ENCODE measurements around the gene CR1.
"Not testable (repeated sequence)": the region's sequence is repeated elsewhere in the genome, so short reads cannot be mapped to it uniquely, and the experiment has no call there.

The CR1 gene

DNA sequence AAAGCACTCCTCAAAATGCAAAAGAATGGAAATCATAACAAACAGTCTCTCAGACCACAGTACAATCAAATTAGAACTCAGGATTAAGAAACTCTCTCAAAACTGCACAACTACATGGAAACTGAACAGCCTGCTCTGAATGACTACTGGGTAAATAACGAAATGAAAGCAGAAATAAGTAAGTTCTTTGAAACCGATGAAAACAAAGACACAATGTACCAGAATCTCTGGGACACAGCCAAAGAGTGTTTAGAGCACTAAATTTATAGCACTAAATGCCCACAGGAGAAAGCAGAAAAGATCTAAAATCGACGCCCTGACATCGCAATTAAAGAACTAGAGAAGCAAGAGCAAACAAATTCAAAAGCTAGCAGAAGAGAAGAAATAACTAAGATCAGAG is 95.2 kb downstream of the CR1 start:
- DNase-seq: not testable (repeated sequence)

DNA sequence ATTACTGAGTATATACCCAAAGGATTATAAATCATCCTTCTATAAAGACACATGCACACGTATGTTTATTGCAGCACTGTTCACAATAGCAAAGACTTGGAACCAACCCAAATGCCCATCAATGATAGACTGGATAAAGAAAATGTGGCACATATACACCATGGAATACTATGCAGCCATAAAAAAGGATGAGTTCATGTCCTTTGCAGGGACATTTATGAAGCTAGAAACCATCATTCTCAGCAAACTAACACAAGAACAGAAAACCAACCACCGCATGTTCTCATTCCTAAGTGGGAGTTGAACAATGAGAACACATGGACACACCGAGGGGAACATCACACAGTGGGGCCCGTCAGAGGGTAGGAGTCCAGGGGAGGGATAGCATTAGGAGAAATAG is 98.1 kb downstream of the CR1 start:
- DNase-seq: not testable (repeated sequence)

DNA sequence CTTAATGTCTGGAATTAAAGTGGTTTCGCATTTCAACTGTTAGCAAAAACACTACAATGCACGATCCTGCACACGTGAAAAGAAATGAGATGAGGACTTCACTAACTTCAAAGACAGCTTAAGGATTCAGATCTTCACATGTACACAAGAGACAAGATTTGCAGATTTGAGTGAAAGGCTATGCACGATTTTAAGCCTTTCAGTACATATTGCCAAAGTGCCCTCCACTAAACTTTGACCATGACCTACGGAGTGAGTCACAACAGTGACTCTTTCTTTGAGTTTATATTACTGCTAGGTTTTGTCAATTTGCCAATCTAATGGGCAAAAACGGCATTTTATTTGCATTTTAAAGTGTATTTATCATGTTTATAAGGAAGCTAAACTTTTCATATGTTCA is 107.8 kb downstream of the CR1 start:
- no peak for DNase-seq

DNA sequence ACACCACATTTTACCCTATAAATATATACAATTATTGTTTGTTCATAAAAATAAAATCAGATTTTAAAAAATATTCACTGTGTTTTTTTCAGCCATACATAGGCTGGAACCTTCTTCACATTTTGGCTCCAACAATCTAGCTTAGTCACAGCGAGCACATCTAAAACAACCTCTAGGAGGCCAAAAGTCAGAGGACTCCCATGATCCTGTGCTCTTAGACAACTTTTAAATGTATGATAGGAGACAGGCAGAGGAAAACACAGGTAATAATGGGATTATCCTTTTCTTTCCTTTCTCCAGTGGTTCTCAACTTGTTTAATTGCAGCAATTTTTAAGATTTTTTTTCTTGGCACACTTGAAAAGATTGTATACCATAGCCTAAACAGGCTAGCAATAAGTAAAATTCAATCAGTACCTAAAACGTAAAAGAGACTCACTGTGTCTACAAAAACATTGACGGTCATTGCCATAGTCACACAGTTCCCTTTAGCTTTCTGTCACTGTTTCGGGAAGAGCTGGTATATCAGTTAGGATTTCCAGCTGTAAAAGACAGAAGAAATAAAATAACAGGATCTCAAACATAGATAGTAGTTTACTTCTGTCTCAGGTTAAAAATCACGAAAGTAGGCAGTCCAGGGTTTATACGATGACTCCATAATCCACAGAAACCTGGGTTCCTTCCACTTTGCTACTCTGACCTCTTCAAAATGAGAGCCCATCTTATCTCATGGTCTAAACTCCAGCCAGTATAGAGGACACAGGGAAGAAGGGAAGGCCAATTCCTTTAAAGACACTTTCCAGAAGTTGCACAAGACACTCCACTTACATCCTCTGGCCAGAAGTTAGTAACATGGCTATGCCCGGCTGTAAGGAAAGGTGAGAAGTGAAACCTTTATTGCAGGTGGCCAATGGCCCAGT is 109.7 kb downstream of the CR1 start:
- no peak for DNase-seq

DNA sequence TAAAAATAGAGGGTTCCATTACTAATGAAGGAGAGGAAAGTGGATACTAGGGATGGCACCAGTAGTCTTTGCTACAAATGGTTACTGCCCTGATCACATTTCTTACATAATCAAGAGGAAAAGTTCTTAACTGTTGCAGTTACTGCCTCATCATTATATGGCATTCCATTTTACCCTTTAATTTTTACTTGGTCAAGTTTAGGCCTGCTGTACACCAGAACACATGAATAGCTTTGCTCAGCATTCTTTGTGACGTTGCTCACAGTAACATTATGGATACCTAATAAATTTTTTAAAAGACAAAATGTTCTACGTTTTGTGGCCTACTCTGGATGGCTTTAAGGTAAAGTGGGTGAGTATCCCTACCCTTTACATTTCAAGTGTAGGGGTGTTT is 110.4 kb downstream of the CR1 start:
- no peak for DNase-seq

DNA sequence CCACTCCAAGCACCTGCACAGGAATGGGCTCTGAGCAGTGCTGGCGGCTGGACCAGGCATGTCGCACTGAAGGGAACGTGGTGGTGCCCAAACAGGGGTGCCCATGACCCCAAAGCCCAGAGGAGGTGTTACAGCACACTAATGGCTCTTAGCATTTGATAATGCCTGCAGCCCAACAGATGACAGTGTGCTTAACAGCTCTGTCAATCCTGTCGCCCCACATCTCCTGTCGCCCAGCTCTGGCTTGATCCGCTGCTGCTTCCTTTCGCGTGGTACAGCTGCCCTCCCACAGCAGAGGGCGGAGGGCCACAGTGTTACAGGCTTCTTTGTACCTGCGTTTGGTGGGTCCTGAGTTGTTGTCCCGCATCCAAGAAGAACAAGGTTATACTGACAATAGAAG is 116.8 kb downstream of the CR1 start:
- DNase-seq: no peak

DNA sequence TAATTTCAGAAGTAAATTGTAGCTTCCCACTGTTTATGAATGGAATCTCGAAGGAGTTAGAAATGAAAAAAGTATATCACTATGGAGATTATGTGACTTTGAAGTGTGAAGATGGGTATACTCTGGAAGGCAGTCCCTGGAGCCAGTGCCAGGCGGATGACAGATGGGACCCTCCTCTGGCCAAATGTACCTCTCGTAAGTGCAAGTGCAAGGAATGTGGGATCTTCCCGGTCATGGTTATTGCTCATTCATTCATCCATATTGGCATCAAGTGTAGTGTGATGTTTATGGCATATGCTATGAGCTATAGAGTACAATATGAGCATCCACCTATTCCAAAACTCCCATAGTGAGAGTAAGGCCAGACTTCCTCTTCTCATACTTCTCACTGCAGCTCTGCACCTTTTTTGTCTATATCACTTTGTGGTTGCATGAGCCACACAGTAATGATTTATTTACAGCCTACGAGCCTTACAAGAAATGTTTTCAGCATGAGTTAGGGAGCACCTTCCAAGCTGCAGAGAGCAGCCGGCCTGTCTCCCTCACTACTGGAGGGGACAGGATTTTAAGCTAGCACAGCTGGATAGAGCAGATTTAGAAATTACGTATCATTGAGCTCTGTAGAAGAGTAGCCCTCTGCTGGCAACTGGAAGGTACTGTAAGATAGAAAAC is 124.0 kb downstream of the CR1 start:
- DNase-seq: peak; percentile 46

DNA sequence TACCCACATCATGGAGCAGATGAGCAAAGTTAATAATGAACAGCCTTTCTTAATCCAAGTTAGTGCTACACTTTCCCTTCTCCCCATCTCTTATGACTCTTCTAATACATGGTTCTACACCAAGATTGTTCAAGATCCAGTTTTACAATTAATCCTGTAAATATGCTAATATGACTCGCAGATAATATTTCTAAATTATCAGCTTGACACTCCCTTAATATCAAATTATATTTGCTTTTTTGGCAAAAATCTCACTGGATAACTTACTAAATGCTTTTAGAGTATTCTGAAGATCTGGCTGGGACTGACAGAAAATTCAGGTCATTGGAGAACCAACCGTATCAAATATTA is 124.6 kb downstream of the CR1 start:
- no peak for DNase-seq

DNA sequence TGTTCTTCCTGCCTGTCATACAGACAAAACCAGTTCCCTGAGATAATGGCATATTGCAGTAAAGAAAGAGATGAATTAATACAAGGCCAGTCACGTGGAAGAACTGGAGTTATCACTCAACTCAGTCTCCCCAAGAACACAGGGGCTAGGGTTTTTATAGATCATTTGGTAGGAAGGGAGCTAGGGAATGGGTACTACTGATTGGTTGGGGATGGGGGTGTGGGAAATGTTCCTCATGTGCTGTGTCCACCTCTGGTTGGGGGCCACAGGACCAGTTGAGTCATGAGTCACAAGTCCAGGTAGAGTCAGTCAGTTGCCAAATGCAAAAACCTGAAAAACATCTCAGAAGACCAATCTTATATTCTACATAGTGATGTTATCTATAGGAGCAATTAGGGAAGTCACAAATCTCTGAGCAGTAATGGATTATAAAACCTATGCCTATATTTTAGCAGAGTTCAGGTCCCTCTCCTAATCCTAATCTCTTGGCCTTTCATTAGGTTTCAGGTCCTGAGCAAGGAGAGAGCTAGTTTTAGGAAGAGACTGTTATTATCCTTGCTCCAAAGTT is 129.6 kb downstream of the CR1 start:
- DNase-seq: not testable (repeated sequence)

DNA sequence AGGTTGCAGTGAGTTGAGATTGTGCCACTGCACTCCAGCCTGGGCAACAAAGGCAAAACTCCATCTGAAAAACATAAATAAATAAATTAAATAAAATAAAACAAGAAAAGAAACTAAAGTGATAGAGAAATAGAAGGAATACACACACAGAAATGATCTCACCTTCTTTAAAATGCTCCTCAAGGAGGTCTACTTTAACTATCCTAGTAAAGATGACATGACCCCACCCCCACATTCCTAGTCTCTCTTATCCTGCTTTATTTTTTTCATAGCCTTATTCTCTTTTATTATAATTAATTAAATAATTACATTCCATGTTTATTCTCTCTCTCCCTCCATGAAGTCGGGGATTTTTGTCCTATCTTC is 131.0 kb downstream of the CR1 start:
- no peak for DNase-seq

DNA sequence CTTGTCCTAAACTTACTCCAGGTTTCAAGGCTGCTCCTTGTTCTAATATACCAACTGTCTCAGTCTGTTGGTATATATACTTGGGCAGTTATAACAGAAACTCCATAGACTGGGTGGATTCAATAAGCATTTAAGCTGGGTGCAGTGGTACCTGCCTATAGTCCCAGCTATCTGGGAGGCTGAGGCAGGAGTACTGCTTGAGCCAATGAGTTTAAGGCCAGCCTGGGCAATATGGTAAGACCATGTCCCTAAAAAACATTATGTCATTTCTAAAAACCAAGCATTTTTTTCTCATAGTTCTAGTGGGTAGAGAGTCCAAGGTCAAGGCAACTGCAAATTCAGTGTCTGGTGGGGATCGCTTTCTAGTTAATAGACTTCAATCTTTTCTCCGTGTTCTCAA is 131.5 kb downstream of the CR1 start:
- DNase-seq: no peak

DNA sequence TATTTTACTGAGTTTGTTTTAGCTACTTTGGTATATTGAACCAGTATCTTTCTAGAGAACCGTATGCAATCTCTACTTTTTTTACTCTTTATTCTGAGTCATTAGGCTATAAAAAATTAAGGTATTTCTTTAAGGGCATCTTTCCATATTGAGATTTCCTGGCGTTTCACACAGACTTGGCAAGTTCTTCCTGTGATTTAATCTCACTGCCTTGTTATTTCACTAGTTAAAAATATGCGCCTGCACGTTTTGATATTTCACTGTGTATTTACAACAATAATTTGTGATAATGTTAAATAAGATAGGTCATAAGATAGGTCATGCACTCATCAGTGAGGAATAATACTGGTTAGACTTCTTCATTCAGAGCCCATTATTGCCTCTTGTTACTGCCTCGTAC is 132.8 kb downstream of the CR1 start:
- DNase-seq: no peak

DNA sequence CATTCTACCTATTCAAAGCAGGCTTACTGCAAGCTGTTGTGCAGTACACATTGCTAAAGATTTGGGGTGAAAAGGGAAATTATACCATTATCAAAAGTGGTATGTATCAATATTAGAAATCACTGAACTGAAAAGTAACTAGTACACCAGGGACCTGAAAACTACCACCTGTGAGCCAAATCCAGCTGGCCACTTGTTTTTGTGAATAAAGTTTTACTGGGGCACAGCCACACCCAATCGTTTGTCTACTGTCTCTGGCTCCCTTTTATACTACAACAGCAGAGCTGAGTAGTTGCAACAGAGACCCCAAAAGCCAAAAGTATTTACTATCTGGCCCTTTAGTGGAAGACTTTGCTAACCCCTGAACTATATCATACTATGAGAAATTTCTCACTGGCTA is 135.2 kb downstream of the CR1 start:
- DNase-seq: no peak

DNA sequence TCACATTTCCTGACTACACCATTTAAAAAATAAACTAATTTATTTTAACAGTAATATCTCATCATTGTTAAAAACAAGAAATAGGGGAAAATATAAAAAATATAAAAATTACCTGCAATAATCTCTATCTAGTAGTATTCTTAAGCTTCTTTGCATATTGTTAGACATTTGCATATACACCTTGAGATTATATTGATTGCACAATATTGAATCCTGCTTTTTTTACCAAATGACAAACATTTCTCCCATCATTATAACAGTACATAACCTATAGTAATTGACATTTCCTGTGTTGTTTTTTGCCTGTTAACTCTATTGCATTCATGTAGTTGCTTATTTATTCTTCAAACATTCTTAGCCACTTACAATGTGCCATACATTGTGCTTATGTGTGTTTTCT is 137.3 kb downstream of the CR1 start:
- DNase-seq: no peak

DNA sequence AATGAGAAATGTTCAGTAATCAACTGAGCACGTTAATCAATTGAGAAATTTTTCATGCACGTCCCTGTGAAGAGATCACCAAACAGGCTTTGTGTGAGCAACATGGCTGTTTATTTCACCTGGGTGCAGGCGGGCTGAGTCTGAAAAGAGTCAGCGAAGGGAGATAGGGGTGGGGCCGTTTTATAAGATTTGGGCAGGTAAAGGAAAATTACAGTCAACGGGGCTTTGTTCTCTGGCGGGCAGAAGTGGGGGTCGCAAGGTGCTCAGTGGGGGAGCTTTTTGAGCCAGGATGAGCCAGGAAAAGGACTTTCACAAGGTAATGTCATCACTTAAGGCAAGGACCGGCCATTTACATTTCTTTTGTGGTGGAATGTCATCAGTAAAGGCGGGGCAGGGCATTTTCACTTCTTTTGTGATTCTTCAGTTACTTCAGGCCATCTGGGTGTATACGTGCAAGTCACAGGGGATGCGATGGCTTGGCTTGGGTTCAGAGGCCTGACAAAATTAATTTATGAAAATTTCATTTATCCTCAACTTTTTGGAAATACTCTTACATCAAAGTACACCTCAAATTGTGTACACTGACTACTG is 137.8 kb downstream of the CR1 start:
- DNase-seq: not testable (repeated sequence)

DNA sequence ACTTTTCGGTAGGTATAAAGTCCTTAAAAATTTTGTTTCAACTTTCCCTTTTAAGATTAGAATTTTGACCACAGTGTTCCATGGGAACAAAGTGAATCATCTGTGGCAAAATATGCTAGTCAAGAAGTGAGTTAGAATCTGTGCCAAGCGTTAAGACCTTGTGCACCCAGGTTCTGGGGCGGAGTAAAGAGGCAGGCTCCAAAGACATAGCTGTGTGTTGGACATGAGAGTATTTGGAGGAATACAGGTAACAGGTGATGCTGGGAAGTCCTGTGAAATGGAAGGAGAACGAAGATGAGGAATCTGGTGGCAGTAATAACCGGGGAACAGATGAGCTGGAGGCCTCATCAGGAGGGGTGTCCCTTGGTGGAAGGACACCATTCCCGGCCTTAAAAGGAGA is 138.3 kb downstream of the CR1 start:
- DNase-seq: not testable (repeated sequence)

DNA sequence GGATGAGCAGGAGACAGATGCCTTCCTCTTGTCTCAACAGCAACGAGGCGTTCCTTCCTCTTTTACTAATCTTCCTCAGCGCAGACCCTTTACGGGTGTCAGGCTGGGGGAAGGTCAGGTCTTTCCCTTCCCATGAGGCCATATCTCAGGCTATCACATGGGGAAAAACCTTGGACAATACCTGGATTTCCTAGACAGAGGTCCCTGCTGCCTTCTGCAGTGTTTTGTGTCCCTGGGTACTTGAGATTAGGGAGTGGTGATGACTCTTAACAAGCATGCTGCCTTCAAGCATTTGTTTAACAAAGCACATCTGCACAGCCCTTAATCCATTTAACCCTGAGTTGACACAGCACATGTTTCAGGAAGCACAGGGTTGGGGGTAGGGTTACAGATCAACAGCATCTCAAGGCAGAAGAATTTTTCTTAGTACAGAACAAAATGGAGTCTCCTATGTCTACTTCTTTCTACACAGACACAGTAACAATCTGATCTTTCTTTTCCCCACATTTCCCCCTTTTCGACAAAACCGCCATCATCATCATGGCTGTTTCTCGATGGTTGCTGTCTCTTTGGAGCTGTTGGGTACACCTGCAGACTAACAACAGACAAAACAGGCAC is 139.7 kb downstream of the CR1 start:
- DNase-seq: not testable (repeated sequence)

DNA sequence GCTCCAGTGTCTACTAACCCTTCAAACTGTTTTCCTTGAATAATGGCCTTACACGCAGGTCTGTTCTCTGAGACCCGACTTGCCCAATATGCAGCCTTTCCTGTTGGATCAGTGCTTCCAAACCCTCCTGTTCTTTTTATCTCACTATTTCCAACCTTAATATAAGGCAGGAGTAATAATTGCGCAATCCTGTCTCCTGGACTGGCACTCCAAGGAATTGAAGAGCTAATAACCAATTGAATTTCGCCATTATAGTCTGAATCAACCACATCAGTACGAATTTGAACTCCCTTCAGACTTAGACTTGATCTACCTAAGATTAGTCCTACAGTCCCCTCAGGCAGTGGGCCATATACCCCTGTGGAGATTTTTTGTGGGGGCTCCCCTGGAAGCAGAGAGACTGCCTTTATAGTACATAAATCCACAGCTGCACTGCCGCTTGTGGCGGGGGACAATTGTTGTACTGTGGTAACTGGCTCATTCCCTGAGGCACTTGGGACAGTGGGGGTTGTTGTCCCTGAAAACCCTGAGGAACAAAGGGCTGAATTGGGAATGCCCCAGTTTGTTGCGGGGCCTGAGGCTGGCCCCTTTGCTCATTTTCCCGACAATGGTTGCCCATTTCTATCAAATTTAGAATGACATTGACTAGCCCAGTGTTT is 142.7 kb downstream of the CR1 start:
- not testable (repeated sequence) for DNase-seq

DNA sequence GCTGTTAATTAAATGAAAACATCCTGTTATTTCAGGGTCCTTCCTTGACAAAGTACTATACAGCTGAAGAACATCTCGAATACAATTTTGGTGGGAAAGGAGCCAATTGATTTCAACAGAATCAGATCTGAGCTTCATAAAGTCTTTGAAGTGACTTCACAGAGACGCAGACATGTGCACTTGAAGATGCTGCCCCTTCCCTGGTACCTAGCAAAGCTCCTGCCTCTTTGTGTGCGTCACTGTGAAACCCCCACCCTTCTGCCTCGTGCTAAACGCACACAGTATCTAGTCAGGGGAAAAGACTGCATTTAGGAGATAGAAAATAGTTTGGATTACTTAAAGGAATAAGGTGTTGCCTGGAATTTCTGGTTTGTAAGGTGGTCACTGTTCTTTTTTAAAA is 143.4 kb downstream of the CR1 start:
- not testable (repeated sequence) for DNase-seq

DNA sequence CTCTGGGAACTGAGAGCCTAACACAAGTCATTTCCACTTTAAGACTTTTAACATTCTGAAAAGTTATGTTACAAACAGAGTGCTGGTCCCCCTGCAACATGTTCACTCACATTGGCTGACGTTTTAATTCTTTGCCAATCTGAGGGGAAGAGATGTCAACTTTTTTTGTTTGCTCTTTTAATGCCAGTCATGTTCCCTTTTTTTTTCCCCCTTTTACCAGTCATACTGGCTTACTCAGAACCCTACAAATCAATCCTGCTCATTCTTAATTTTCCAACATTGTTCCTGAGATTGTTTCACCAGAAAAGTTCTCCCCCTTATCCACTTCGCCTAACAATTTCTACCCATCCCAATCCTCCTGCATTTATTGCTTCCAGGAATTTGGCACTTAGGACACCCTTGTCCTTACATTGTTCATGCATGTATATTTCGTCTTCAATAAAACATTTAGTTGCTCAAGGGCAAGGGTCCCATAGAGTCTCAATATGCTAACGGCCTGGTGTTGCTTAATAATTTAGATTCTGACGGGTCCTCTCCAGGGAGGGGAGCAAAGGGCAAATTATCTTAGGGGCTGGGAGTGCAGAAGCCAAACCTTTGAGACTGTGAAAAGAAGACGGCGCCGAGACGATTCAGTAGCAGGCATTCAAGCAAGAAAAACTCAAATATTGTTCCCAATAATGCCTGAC is 148.4 kb downstream of the CR1 start:
- DNase-seq: no peak

DNA sequence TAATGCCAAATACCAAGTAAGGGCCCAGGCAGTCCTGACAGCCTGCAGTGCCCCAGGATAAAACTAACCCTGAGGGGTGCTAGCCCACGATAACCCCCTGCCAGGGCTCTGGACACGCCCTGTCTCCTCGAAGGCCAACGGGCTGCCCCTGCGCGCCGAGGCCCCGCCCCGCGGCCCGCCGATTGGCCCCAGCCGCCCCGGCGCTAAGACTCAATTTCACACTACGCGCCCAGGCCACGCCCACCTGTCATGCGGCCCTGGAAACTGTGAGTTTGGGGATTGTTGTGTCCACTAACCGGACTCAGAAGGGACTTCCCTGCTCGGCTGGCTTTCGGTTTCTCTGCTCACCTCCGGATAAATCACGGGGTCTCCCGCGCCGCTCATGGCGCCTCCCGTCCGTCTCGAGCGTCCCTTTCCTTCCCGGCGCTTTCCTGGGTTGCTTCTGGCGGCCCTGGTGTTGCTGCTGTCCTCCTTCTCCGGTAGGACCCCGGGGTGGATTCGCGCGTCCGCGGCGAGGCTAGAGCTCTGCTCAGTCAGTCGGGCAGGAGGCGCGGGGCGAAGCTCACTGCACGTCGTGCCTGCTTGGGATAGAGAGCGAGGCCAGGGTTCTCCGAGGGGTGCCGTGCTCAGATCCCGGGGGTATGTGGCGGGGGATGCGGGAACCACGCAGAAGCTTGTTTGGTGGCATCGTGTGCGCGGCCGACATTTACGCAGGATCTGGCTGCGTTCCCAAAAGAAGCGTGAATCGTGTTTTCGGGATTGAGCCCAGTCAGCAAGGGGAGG is 149.1 kb downstream of the CR1 start, which contains the start of gene CR1L:
Gene CR1L (plus strand): TSS at position 282 of the 783 bp plus-strand sequence. CDS start 101 bp downstream, at position 383.
- peak; percentile 42 for DNase-seq
